GM06990 (cell line): ENCODE measurements around the gene NXPH2.

ENCODE experiments used
- DNase-seq: peaks from one replicate; pipeline ENCODE4 v3.0.0-alpha.2; 2011; ENCODE audit not compliant: insufficient read length; ENCODE audit errors: extremely low read depth
- H3K27me3 ChIP-seq: replicated peaks from 2 replicates; pipeline ENCODE4 v1.6.0; 2011; ENCODE audit warnings: low read length; ENCODE audit not compliant: control insufficient read depth, insufficient read depth
- H3K36me3 ChIP-seq: 2 replicates; pipeline ENCODE4 v1.5.1; 2011; ENCODE audit warnings: low read length; ENCODE audit not compliant: control insufficient read depth, insufficient read depth
- H3K4me3 ChIP-seq: replicated peaks from 2 replicates; pipeline ENCODE4 v1.5.1; 2011; ENCODE audit warnings: low read depth, mild to moderate bottlenecking, control low read depth, low read length
- TF ChIP-seq, protein P1 (sequence below): IDR thresholded peaks from 2 replicates; pipeline ENCODE4 v1.5.1; 2011; ENCODE audit warnings: low read length, control low read depth, mild to moderate bottlenecking, inconsistent platforms; ENCODE audit not compliant: insufficient read depth, poor library complexity, severe bottlenecking

The NXPH2 gene

GRCh38 chr2:138771534-138771933 lies 8.7 kb downstream of the NXPH2 start:
- no peak for DNase-seq
- TF ChIP-seq, protein P1, sequence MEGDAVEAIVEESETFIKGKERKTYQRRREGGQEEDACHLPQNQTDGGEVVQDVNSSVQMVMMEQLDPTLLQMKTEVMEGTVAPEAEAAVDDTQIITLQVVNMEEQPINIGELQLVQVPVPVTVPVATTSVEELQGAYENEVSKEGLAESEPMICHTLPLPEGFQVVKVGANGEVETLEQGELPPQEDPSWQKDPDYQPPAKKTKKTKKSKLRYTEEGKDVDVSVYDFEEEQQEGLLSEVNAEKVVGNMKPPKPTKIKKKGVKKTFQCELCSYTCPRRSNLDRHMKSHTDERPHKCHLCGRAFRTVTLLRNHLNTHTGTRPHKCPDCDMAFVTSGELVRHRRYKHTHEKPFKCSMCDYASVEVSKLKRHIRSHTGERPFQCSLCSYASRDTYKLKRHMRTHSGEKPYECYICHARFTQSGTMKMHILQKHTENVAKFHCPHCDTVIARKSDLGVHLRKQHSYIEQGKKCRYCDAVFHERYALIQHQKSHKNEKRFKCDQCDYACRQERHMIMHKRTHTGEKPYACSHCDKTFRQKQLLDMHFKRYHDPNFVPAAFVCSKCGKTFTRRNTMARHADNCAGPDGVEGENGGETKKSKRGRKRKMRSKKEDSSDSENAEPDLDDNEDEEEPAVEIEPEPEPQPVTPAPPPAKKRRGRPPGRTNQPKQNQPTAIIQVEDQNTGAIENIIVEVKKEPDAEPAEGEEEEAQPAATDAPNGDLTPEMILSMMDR: no peak
- H3K4me3 ChIP-seq: no peak overlapping the region

GRCh38 chr2:138767101-138767500 lies 13.1 kb downstream of the NXPH2 start:
- Histone ChIP-seq H3K36me3 (no peaks in the 10 kb centered on the region), H3K27me3 (no peaks in the 10 kb centered on the region; the same call in 1 of the 2 replicates), H3K4me3 (no peak overlapping the region)
- TF ChIP-seq, protein P1: no peak
- no peak for DNase-seq

More at GRCh38 chr2:138771534-138771933, 8.7 kb downstream of the NXPH2 start:
- H3K36me3 ChIP-seq: no peaks in the 10 kb centered on the region
- no peaks in the 10 kb centered on the region; the same call in 1 of the 2 replicates for H3K27me3 ChIP-seq

DNA sequence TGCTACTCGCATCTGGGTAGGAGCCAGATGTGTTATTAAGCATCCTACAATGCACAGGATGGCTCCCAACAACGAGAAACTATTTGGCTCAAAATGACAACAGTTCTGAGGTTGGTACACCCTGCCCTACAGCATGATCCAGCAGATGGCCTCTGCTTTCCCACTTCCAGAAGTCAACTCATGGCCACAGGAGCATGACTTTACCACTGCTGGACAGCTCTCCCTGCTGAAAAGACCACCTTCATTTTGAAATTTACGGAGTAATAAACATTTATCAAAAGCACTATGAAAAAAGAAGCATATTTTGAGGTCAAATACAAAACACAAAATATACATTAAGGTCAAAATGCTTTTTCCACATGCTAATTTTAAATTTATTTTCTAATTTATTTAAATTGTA lies 13.7 kb downstream of the NXPH2 start:
- Histone ChIP-seq H3K4me3 (no peak overlapping the region), H3K27me3 (no peaks in the 10 kb centered on the region; the same call in 1 of the 2 replicates), H3K36me3 (no peaks in the 10 kb centered on the region)
- no peak for DNase-seq
- TF ChIP-seq, protein P1: no peak

DNA sequence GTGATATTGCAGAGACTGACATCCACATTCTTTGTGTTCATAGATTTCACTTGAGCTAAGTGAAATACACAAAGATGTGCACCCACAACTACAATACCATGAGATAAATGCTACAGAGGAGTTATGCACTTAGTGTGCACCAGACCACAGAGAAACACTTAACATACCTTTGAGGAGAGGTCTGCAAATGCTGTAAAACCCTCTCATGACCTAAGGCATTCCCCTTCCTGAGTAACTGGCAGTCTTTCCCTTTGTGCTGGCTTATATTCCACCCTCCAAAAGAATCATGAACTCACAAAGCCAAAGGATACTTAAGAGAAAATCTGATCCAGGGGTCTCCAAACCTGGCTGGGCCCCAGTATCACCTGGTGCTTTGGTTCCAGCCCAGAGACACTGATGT lies 16.2 kb downstream of the NXPH2 start:
- H3K36me3 ChIP-seq: no peaks in the 10 kb centered on the region
- TF ChIP-seq, protein P1: no peak
- no peak overlapping the region for H3K4me3 ChIP-seq
- DNase-seq: no peak
- H3K27me3 ChIP-seq: no peaks in the 10 kb centered on the region; the same call in 1 of the 2 replicates

DNA sequence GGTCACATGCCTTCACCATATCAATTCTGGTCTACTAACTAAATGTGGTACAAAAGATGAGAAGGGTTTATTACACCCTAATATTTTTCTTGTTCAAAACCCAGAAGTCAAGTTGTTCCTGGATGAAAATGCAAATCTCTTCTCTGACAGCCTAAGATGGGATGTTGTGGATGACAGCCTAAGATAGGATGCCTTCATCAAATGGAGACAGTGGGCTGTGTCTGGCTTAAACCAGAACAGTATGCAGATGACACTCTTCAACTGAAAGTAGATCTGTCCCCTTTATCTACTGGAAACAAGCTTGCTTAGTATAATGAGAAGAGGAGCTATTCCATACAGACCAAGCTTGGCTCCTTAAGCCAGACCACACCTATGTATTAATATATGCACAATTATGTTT lies 17.7 kb downstream of the NXPH2 start:
- Histone ChIP-seq H3K36me3 (no peaks in the 10 kb centered on the region), H3K4me3 (no peak overlapping the region), H3K27me3 (no peaks in the 10 kb centered on the region; the same call in 1 of the 2 replicates)
- DNase-seq: no peak
- TF ChIP-seq, protein P1: no peak

GRCh38 chr2:138760676-138761075 lies 19.5 kb downstream of the NXPH2 start:
- H3K4me3 ChIP-seq: no peak overlapping the region
- DNase-seq: no peak
- TF ChIP-seq, protein P1: no peak

More at GRCh38 chr2:138760676-138761075, 19.5 kb downstream of the NXPH2 start:
- Histone ChIP-seq H3K27me3 (no peaks in the 10 kb centered on the region; the same call in 1 of the 2 replicates), H3K36me3 (no peaks in the 10 kb centered on the region)
